Measurements from ENCODE around the gene SLC33A1. TPM values are rescaled to one million over a fixed set of nuclear protein-coding genes. Genes with fewer than 3 reads are reported as not detected.
"Not testable (repeated sequence)": the region's sequence is repeated elsewhere in the genome, so short reads cannot be mapped to it uniquely, and the experiment has no call there.

Gene SLC33A1
- total RNA-seq, 1 donor from 2014 or later, result 36.5 TPM

DNA sequence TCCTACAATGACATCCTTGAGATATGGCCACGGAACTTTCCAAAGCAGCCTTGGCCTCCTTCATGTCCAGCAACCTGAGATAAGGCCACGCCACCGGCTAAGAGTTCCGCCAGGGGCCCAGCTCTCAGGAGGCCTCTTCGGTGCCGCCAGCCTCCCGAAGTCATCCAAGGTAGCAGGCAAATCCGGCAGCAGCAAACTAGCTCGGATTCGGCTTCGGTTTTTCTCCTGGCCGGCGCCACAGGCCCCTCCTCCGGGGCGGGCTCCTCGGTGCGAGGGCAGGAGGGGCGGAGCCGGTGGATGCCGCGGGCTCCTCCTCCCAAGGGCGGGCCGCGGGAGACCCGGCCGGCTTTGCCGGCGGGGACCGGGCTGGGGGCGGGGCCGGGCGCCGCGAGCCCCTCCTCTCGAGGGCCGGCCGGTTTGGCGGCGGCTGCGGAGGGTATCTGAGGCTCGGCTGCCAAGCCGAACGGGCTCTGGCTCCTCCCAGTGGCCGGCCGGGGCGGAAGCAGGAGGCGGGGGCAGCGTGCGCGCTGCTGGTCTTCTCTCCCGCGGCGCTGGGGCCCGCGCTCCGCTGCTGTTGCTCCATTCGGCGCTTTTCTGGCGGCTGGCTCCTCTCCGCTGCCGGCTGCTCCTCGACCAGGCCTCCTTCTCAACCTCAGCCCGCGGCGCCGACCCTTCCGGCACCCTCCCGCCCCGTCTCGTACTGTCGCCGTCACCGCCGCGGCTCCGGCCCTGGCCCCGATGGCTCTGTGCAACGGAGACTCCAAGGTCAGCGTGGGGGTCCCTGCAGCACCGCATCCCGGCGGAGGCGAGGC is 16.1 kb upstream of the SLC33A1 start, which contains the start of gene GMPS:
GMPS (plus strand) TSS at position 518 of the 812 bp plus-strand sequence; CDS start at position 739, 221 bp downstream.
- Histone ChIP-seq H3K9me3 (no peaks in the 10 kb centered on the region), H3K4me3 (peak within 1 kb of the TSS; percentile 98), H3K27ac (peak within 1 kb of the TSS; percentile 92), H3K4me1 (peaks cover 20% of the 10 kb centered on the region), H3K27me3 (no peaks in the 10 kb centered on the region), H3K36me3 (no peaks in the 10 kb centered on the region)
- DNase-seq, result peak; percentile 98
- intact Hi-C loops (cut with DNase I), result no loop called here
- ATAC-seq, result peak; percentile 97
- TF ChIP-seq, protein P1, sequence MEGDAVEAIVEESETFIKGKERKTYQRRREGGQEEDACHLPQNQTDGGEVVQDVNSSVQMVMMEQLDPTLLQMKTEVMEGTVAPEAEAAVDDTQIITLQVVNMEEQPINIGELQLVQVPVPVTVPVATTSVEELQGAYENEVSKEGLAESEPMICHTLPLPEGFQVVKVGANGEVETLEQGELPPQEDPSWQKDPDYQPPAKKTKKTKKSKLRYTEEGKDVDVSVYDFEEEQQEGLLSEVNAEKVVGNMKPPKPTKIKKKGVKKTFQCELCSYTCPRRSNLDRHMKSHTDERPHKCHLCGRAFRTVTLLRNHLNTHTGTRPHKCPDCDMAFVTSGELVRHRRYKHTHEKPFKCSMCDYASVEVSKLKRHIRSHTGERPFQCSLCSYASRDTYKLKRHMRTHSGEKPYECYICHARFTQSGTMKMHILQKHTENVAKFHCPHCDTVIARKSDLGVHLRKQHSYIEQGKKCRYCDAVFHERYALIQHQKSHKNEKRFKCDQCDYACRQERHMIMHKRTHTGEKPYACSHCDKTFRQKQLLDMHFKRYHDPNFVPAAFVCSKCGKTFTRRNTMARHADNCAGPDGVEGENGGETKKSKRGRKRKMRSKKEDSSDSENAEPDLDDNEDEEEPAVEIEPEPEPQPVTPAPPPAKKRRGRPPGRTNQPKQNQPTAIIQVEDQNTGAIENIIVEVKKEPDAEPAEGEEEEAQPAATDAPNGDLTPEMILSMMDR (IDR thresholded peaks at IDR 0.05), result peak; percentile 43

DNA sequence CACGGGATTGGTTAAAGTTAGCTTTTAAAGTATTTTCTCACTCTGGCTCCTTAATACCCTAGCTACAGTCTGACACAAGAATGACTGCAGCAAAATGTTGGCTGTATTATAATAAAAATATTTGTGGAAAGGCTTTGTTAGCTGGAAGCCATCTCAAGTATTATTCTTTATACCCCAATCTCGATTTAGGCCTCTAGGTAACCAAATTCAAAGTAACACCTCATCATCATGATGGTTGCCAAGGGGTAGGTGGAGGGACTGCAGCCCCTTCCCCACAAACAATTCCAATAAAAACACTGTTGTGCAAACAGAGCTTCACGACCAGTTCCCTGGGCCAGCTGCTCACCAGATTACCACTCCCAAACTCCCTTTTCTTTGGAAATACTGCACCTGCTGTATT is 15.5 kb upstream of the SLC33A1 start:
- H3K27me3 ChIP-seq, result no peaks in the 10 kb centered on the region
- peak overlapping the region; percentile 90 for H3K27ac ChIP-seq
- DNase-seq (no peak), ATAC-seq (no peak)
- H3K4me3 ChIP-seq, result peak overlapping the region; percentile 98
- intact Hi-C loops (cut with DNase I), result no loop called here
- TF ChIP-seq, protein P1 (IDR thresholded peaks at IDR 0.05), result peak; percentile 9
- no peaks in the 10 kb centered on the region for H3K9me3 ChIP-seq
- no peaks in the 10 kb centered on the region for H3K36me3 ChIP-seq
- peaks cover 20% of the 10 kb centered on the region for H3K4me1 ChIP-seq

DNA sequence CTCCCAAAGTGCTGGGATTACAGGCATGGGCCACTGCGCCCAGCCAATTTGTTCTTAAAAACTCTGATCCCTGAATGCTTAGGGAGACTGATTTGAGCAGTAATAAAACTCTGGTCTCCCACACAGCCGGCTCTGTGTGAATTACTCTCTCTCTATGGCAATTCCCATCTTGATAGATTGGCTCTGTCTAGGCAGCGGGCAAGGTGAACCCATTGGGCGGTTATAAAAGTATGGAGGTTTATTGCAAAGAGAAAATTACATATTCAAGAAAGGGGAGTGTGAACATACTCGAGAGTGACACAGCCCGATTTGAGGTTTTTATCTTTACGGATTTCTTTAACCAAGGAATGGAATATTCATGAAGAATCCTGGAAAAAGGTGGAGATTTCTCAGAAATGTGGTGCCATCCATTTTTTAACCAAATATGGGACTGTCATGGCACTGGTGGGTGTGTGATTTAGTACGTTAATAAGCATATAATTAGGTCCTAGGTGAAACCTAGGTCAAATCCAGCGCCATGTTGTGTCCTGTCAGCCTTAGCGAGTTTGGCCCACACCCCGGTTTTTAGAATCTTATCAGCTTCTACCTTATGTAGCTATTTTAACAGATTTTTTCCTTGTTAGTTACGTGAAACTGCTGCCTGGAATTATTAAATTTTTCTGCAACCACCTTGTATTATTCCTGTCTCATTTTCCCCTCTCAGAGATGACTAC is 9.0 kb upstream of the SLC33A1 start:
- Histone ChIP-seq H3K4me3 (no peak overlapping the region), H3K27ac (no peak overlapping the region), H3K36me3 (no peaks in the 10 kb centered on the region), H3K4me1 (no peaks in the 10 kb centered on the region), H3K9me3 (no peaks in the 10 kb centered on the region), H3K27me3 (no peaks in the 10 kb centered on the region)
- DNase-seq (no peak), ATAC-seq (no peak)
- intact Hi-C loops (cut with DNase I), result no loop called here
- TF ChIP-seq, protein P1 (IDR thresholded peaks at IDR 0.05), result no peak

DNA sequence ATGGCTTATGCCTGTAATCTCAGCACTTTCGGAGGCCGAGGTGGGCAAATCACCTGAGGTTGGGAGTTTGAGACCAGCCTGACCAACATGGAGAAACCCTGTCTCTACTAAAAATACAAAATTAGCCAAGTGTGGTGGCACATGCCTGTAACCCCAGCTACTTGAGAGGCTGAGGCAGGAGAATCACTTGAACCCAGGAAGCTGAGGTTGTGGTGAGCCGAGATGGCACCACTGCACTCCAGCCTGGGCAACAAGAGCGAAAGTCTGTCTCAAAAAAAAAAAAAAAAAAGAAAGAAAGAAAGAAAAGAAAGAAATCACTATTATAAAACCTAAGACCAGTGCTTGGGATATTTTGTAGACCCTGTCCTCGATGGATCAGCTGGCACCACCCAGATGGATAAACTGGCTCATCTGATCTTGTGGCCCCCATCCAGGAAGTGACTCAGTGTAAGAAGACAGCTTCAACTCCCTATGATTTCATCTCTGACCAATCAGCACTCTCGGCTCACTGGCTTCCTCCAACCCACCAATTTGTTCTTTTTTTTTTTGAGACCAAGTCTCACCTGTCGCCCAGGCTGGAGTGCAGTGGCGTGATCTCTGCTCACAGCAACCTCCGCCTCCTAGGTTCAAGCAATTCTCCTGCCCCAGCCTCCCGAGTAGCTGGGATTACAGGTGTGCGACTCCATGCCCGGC is 8.2 kb upstream of the SLC33A1 start:
- intact Hi-C loops (cut with DNase I); H3K4me1 ChIP-seq; H3K9me3 ChIP-seq; H3K27ac ChIP-seq; ATAC-seq; H3K27me3 ChIP-seq; H3K4me3 ChIP-seq; DNase-seq; H3K36me3 ChIP-seq: not testable (repeated sequence)

DNA sequence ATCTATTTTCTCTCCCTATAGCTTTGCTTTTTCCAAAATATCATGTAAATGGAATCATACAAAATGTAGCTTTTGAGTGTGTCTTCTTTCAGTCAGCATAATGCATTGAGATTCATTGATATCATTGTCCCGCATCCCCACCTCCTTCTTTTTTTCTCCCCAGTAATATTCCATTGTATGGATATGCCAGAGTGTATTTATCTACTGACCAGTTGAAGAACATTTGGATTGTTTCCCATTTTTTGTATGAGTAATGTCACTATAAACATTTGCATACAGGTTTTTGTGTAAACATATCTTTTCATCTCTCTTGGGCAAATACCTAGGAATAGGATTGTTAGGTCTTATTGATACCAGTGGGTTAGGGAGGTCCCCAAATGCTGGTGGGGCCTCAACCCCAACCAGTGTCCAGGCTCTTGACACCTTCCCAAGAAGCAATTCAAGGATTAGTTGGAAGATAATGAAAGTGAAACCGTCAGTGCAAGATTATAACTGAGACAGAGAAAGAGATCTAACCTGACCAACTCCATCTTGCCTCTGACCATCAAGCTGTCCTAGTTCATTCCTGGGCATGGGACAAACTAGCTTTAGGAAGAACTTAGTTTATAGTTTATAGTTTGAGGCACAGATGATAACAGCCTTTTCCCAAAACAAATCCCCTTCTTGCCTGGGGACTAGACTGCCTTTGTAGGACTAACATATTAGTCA is 7.4 kb upstream of the SLC33A1 start:
- Histone ChIP-seq H3K36me3 (no peaks in the 10 kb centered on the region), H3K27me3 (no peaks in the 10 kb centered on the region), H3K4me3 (no peak overlapping the region), H3K4me1 (no peaks in the 10 kb centered on the region), H3K27ac (no peak overlapping the region), H3K9me3 (no peaks in the 10 kb centered on the region)
- DNase-seq (no peak), ATAC-seq (no peak)
- intact Hi-C loops (cut with DNase I), result no loop called here
- TF ChIP-seq, protein P1 (IDR thresholded peaks at IDR 0.05), result no peak

DNA sequence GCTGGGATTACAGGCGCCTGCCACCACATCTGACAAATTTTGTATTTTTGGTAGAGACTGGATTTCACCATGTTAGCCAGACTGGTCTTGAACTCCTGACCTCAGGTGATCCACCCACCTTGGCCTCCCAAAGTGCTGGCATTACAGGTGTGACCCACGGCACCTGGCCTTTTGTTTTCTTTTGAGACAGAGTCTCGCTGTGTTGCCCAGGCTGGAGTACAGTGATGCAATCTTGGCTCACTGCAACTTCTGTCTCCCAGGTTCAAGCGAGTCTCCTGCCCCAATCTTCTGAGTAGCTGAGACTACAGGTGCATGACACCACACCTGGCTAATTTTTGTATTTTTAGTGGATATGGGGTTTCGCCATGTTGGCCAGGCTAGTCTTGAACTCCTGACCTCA is 6.2 kb upstream of the SLC33A1 start:
- not testable (repeated sequence) for H3K36me3 ChIP-seq

More for the DNA sequence above, 6.2 kb upstream of the SLC33A1 start:
- DNase-seq; H3K9me3 ChIP-seq; intact Hi-C loops (cut with DNase I); ATAC-seq; H3K4me1 ChIP-seq; H3K27ac ChIP-seq; H3K27me3 ChIP-seq; H3K4me3 ChIP-seq: not testable (repeated sequence)
